Renal pelvis (tissue), 12 donors: ENCODE results near the gene PRSS58. TPM values are rescaled to one million over a fixed set of nuclear protein-coding genes. Genes with fewer than 3 reads are reported as not detected.

ENCODE experiments used
- DNase-seq: peaks from one replicate; pipeline ENCODE4 v3.0.0-alpha.2; 2013
- long read RNA-seq, 16 experiments: transcript quantifications; one replicate each; lab custom pipeline, GENCODE V29; 2026
- polyA plus RNA-seq, 3 donors: library from polyadenylated mRNA; unstranded; fragments of 120-200 nt; gene quantifications; one replicate each; pipeline ENCODE4 v1.2.1, GENCODE V29; 2013; ENCODE audit not compliant: insufficient read length in 3 of 3

PRSS58 gene, protein sequence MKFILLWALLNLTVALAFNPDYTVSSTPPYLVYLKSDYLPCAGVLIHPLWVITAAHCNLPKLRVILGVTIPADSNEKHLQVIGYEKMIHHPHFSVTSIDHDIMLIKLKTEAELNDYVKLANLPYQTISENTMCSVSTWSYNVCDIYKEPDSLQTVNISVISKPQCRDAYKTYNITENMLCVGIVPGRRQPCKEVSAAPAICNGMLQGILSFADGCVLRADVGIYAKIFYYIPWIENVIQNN
- not detected for polyA plus RNA-seq
- long read RNA-seq, donor 1 = 0 reads
- long read RNA-seq, donor 2 = 0 reads
- long read RNA-seq, donor 3 = 0 reads
- long read RNA-seq, donor 4 = 0 reads
- long read RNA-seq, donor 5 = 0 reads
- long read RNA-seq, donor 6 = 0 reads
- long read RNA-seq, donor 7 = 0 reads
- long read RNA-seq, donor 8 = 0 reads
- long read RNA-seq, donor 9 = 0 reads
- long read RNA-seq, donor 10 = 0 reads
- long read RNA-seq, donor 11 = 0 reads
- long read RNA-seq, donor 12 = 0 reads
- long read RNA-seq, donor 13 = 0 reads
- long read RNA-seq, donor 14 = 0 reads
- long read RNA-seq, donor 15 = 0 reads
- long read RNA-seq, donor 16 = 0 reads

DNA sequence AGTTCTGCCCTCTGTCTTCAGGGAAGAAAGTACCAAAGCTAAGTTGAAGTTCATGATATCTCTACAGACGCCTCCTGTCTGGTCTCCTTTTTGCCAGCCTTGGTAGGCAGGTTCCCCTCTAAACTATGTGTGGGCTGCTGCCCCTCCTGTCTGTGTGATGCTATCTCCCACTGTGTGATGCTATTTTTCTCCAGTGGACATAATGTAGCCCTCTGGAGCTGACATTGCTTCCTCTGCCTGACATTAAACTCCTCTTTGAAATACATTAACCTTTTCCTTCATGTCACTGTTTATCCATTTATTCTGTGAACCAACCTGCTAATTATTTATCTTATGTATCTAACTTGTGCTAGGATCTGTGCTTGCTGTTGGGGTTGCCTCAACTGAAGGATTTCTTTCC is at the start of gene PRSS58:
PRSS58 (minus strand) TSS at position 101 of the 400 bp plus-strand sequence. CDS start 351 bp downstream, outside the sequence.
- no peak for DNase-seq

DNA sequence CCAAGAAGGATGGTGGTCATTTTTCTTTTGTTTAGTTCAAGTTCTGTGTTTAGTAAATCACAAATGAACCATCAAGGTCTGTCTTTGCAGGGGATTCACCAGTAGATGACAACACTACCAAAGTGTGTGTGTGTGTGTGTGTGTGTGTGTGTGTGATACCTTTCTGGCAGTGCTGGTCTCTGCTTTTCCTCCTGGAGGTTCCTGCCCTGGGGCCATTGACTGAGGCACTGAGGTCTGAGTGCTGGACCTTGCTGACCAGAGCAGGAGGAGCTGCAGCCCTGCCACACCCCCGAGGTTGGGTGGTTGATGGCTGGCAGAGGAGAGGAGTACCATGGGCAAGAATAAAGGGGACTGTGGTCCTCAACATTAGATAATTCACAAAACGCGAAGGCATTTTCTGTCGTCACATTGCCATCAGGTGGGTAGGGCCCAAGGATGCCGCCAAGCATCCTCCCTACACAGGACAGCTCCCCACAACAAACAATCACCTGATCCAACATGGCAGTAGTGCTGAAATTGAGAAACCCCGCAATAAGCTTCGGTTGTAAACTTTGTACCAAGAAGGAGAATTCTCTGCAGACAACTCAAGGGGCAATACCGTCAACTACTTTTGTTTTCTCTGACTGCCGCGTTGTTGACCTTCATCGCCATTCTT is 49.5 kb upstream of the PRSS58 start:
- DNase-seq = no peak

DNA sequence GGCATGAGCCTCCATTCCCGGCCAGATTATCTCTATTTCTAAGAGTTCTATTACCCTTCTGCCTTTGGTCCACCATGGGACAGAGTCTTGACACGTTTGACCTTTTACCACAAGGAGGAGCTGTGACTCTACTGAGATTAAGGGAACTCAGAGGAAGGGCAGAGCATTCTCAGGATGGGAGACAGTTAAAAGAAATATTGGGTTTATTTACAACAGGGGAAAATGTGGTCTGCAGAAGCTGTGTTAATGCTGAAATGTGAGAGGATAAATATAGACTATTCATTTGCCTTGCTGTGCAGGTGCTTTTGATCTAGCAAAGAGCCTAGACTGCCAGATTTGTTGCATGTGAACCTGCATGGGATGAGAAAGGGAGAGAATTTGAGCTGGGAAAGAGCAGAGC is 45.8 kb upstream of the PRSS58 start:
- DNase-seq = no peak

DNA sequence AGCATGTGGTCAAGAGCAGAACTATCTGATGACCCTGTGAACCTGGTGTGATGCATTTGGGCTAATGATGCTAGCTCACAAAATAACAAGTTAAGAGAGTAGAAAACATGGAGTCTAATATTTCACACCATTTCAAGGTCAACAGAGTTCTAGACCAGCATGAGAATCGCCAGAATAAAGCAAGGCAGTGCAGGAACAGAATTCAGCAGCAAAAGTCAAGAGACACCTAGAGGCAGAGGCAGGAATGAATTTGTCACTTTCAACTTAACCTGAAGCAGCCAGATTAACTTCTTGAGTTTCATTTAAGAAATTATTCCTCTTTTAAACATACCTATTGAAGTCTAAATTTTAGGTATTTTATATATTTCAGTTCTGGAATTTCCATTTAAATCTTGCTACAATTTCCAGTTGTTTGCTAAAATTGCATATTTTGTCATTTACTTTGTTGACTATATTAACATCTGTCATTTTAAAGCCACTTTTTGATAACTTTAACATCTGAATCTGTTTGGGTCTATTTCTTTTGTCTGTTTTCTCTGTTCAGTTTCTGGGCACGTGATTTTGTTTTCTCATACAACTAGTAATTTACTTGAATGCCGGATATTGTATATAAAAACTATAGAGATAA is 44.2 kb upstream of the PRSS58 start:
- no peak for DNase-seq

DNA sequence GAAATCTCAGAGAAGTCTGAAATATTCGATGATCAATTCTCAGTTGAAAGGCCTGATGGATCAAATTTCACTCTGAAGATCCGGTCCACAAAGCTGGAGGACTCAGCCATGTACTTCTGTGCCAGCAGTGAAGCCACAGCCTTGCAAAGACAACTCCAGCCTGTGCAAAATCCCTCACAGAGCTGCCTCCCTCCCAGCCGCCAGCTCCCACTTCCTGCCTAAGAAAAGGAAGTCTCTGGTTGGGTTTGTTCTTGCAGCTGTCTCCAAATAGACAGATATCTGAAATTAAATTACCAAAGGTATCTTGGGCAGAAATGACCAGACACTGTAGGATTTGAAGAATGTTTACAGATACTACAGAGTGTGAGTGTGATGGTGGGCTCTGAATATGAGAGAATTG is 43.4 kb upstream of the PRSS58 start:
- no peak for DNase-seq

DNA sequence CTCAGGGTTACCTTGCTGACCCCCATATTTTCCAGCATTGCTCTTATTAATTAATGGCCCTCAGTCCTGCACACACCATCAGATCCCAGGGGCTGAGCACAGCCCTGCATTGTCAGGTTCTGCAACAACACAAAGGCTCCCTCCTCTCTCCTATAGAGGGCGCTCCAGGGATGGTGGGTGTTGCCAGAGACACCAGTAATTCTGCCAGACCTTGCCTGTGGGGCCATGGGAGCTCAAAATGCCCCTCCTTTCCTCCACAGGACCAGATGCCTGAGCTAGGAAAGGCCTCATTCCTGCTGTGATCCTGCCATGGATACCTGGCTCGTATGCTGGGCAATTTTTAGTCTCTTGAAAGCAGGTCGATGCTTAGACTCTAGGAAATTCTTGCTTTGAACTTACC is 42.8 kb upstream of the PRSS58 start:
- DNase-seq = no peak

DNA sequence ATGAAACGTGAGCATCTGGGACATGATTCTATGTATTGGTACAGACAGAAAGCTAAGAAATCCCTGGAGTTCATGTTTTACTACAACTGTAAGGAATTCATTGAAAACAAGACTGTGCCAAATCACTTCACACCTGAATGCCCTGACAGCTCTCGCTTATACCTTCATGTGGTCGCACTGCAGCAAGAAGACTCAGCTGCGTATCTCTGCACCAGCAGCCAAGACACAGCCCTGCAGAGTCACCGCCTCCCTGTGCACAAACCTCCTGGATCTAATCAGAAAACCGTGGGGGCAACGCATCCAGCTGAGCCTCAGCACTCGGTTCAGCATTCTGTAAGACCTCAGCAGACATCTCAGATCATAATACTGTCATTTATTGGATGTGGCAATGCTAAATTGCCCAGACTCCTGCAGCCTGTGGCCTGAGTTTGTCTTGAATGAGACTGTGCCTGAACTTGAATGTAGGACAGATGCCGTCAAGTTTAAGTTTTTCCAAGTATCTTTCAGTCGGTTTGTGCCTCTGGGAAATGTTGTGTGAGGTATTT is 41.5 kb upstream of the PRSS58 start:
- no peak for DNase-seq

DNA sequence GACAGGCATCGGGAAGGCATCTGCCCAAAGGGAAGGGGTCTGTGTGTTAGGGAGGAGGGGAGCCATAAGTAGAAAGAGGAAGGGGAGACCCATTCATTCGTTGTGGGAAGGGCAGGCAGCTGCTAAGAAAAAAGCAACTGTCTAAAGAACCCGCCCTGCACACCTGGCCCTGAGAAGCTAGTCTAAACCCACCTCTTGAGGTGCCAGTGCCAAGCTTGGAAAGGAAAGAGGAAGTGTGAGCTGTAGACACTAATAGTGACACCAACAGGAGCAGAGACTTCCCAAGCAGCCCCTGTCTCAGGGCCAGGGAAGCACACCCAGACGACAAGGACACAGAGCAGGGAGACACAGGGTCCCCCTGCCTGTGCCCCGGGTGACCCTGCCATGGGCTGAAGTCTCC is 40.8 kb upstream of the PRSS58 start:
- no peak for DNase-seq

DNA sequence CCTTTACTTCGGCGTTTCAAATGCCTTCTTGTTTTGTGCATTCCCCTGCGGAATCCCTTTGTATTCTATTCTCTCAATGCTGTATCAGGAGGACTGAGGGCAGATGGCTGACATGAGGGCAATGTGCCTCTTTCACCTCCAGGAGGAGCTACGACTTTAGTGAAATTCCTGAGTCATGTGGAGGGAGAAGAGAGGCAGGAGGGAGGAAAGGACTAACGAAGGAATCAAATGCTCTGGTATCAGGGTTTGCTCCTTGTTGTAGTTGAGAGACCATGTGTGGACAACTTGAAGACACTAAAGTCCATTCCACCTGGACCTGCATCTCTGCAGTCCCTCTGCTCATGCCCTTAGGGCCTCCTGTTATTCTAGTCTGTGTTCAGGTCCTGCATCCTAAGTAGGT is 40.2 kb upstream of the PRSS58 start:
- no peak for DNase-seq

DNA sequence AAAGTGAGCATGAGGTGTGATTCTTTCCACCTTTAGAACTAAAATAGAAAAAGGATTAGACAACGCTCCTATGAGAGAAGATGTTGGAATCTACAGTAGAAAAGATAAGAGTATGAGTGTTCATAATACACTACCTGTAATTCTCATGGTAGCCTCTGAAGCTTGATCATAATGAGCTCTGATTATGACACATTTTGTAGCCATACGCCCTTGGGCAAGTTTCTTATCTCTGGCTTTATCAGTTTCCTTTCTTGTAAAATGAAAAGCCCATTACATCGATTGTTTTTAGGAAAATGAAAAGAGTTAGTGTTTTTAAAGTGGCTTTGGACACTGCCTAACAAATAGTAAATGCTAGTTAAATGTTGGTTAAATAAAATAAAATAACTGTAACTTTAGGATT is 22.4 kb upstream of the PRSS58 start:
- no peak for DNase-seq

DNA sequence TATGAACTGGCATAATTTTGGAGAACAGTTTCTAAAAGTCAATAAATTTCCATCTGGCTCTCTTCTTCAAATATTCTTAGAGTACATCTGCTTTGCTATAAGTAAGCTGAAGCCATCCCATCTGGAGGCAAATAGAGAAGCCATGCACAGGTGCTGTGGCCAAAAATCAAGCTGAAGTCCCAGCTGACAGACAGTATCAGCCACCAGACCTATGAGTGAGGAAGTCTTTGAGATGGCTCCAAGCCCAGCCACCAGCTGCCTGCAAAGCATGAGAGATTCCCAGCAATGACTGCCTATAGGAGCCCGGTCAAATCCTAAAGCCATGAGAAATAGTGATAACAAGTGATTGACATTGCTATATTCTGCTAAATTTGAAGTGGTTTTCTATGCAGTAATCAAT is 21.7 kb upstream of the PRSS58 start:
- DNase-seq = no peak

DNA sequence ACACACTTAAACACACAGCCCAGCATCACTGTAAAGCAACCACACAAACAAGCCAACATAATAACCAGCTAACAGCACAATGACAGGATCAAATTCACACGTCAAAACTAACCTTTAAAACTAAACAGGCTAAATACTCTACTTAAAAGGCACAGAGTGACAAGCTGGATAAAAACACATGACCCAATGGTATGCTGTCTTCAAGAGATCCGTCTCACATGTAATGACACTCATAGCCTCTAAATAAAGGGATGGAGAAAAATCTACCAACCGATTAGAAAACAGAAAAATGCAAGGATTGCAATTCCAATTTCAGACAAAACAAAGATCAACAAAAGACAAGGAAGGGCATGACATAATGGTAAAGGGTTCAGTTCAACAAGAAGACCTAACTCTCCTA is 17.2 kb upstream of the PRSS58 start:
- DNase-seq = no peak

DNA sequence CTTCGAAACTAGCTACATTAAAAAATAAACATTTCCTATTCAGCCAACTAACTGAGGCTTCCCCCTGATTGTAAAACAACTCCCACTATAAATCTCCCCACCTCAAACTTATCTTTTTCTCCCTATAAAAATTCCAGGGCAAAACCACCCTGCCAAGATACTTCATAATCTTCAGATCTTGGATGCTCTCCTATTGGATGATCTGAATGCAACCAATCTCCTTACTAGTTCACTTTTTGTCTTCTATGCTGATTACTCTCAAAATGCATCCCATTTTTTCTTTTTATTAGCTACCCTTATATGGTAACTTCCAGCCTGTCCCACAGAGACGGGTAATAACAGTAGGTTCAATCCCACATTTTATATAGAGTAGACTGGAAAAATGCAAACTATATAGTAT is 15.0 kb upstream of the PRSS58 start:
- DNase-seq = no peak

DNA sequence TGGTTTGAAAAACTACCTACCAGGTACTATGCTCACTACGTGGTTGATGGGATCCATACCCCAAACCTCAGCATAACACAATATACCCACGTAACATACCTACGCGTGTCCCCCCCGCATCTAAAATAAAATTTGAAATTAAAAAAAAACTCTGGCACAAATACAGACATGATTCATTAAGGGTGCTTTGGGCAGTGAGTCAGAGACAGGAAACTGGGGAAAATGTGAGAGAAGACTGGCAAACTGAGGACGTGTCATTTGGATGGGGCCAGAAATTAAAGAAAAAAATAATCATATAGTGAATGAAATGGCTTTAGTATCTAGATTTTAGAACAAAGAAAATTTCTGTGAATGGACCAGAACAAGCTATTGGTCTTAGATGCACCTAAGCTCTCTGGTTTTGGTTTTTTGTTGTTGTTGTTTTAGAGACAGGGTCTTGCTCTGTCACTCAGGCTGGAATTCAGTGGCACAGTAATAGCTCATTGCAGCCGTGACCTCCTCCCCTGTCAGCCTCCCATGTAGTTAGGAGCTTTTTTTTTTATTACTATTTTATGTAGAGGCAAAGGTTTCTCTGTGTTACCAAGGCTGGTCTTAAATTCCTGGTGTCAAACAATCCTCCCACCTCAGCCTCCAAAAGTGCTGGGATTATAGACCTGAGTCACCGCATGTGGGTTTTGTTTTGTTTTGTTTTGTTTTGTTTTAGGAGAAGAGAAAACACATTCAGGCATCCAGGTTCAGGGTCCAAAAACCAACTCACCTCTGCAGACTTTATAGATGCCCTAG is 5.9 kb upstream of the PRSS58 start:
- DNase-seq = no peak

DNA sequence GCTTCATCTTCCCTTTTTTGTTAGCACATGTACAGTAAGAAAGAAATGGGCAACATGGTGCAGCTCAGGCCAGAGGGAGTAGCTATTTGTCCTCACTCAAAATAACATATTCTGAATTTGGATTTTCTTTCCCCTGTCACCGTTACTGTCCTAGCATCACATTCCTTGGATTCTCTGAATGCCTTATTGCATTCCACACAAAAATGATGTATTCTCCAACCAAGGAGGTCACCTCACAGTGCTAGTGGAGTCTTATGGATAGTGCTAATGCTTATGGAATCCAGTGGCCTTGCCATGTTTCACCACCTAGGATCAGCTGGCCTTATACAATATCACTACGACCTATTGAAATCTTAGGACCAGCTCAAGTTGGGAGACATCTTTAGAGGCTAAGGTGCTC is 7.2 kb downstream of the PRSS58 start:
- no peak for DNase-seq

DNA sequence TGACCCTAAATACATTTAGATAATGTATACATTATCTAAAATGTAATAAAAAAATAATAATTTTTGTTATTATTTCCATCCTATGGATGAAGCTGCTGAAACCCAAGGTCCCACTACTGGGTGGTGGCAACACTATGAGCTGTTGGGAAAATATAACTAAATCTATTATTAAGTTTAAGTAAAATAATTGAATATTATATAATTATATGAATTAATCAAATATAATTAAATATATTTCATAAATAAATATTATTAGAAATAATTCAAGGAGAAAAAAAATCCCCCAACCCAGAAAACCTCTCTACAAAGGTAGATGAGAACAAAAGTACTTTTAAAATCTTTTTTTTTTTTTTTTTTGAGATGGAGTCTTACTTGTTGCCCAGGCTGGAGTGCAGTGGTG is 7.9 kb downstream of the PRSS58 start:
- no peak for DNase-seq

DNA sequence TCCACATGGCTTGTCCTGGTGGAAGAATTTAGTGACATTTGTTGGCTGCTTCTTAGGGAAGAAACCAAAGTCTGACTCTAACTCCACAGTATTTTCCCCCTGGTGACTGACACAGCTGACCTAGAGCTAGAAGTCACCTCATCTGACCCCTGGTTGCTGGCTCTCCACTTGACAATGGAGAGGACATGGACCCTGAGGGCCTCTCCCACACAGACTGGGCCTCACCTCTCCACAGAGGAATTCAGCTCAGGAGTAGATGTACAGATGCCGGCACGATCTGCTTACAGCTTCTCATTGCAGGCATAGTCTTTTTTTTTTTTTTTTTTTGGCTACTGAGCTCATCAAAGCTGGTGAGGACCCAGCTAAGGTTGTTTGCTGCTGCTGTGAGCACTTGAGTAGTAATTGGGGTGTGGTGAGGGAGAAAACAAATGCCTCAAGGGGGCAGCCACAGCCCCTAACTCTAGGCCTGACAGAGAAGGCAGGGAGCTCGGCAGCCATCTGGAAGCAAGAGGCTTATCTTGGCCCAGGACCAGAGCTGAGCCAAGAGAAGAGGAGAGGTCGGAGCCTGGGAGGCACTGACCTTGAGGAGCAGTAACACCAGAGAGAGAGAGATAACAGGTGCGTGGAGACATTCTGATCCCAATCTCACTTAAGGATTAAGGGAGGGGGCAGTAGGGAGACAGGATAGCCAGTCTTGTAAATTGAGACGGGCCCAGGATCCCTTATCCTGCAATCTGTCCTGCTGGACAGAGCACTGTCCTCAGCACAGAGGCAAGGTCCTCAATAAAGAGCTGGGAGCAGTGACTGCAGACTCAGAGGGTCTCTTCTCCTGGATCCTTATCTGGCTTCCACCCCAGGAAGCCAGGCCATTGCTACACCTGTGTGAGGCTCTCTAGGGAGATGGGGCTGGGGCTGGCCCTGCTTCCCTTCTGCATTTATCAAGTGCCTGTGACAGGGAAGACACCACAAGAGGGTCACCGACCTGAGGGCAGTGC is 9.4 kb downstream of the PRSS58 start:
- no peak for DNase-seq

DNA sequence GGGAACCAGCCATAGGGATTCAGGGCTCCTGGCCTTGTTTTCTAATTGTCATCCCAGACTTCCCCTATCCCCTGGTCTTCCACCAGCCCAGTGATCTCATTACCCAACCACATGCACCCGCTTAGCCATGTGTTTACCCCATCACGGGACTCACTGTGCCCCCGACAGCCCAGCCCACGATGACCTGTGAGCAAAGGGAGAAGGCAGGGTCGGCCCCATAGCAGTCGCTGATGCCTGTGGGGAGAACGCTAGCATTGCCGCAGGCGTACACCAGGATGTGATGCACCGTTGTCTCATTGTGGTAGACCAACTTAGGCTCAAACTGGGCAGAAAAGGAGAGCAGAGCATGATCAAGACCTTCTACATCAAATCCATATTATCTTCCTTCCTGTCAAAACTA is 14.0 kb downstream of the PRSS58 start:
- no peak for DNase-seq

DNA sequence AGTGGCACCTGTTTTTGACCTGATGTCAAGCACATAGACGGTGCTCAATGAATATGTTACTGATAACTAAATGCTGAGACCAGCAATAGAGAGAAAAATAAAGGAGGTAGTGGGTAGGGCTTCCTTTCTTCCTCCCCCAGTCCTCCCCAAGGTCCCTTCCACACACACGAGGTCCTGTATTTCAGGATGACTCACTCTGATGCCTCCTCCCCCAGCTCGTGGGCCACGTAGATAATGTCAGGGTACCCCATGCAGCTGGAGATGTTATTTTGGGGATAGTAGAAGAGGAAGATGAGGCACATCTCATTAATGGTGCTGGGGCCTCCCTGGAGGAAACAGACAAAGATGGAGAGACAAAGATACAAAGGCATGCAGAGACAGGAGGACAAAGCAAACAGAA is 17.3 kb downstream of the PRSS58 start:
- no peak for DNase-seq

DNA sequence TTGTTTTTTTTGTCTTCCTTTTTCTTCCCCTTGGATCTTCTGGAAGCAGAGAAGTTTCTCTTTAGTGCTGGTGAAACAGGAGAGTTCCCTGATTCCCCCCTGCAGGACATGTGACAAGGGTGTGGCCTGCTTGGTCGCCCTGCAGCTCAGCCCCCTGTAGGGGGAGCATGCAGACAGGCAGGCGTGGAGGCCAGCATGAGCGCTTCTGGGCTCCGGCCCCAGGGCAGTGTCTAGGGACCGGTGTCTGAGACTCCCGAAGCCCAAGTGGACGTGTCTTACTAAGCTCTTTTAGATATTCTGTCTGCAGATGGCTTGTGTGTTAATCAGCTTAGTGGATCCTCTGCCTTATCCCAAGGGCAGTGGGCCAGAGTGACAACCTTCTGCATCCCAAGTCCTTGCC is 26.1 kb downstream of the PRSS58 start:
- no peak for DNase-seq
